ENCODE data around the gene KCNIP1.

DNA sequence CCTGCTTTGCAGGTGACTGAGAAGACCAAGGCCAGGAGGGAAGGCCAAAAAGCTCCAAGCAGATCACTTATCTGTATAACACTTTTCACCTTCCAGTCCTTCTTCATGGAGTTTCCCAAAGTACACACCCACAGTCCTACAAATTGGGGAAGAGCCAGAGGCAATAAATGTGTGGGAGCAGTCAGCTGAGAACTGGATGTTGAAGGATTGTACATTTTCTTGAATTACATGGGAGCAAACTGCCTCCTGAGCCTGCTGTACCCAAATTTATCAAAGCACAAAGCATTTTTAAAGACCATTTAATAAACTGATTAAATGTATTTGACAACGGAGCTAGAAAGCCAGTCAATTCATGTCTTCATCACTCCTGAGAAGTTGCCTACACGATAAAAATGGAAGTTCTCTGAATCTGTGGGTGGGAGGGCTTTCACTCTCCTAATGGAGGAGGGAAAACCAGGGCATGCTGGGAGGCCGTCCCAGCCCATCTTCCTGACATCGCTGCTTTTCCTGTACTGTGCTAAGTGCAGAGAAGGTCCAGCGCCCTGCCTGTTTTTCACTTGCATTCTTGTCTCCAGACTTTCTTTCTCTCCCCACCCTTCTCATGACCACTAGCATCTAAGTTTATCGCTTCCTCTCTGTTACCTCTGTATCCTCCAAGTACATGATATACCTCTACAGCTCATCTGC, 79.0 kb downstream of the KCNIP1 start:
- TF ChIP-seq, protein P1, sequence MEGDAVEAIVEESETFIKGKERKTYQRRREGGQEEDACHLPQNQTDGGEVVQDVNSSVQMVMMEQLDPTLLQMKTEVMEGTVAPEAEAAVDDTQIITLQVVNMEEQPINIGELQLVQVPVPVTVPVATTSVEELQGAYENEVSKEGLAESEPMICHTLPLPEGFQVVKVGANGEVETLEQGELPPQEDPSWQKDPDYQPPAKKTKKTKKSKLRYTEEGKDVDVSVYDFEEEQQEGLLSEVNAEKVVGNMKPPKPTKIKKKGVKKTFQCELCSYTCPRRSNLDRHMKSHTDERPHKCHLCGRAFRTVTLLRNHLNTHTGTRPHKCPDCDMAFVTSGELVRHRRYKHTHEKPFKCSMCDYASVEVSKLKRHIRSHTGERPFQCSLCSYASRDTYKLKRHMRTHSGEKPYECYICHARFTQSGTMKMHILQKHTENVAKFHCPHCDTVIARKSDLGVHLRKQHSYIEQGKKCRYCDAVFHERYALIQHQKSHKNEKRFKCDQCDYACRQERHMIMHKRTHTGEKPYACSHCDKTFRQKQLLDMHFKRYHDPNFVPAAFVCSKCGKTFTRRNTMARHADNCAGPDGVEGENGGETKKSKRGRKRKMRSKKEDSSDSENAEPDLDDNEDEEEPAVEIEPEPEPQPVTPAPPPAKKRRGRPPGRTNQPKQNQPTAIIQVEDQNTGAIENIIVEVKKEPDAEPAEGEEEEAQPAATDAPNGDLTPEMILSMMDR (IDR thresholded peaks at IDR 0.05): no peak
- TF ChIP-seq POLR2A (IDR thresholded peaks at IDR 0.05): no peak
